ENCODE measurements around the gene SORCS2. TPM values are rescaled to one million over a fixed set of nuclear protein-coding genes. Genes with fewer than 3 reads are reported as not detected.

Gene SORCS2
- total and polyA plus RNA-seq, 2 of the 4 experiments (the other 2 are of a cell fraction) = 0.36 to 0.62 TPM

- no peak overlapping the region for H3K4me3 ChIP-seq (ENCODE audit: insufficient read depth, low read depth, low read length)
- H3K4me1 ChIP-seq (ENCODE audit: control insufficient read depth, insufficient read depth, low read length) = peaks cover 3% of the 10 kb centered on the region; the same call in 1 of the 2 replicates
- no peak overlapping the region for H3K56ac ChIP-seq (ENCODE audit: extremely low read depth, insufficient read depth, low read length)
- no peak overlapping the region for H2BK120ac ChIP-seq (ENCODE audit: low read depth, low read length)
- H3K4ac ChIP-seq (ENCODE audit: low read depth, low read length) = no peak overlapping the region
- intact Hi-C loops (cut with micrococcal nuclease) = no loop called here
- 90% methylated on average over 8 of the region's 16 CpGs; no CpG with 5 or more reads in 1 of the 2 experiments for WGBS, 2 experiments (ENCODE audit: extremely low coverage in 2 of 2, insufficient read length in 1 of 2)
- ATAC-seq (ENCODE audit: low read depth) (no peak), DNase-seq (no peak)
- H3K79me1 ChIP-seq (ENCODE audit: low read depth in 1 of 2, low read length in 2 of 2) = no peaks in the 10 kb centered on the region
- no TSS peak for BruUV-seq (replicated peaks)
- in situ Hi-C loops (cut with MboI; ENCODE audit: low sequenced_read_pairs) = no loop called here
- no peak overlapping the region for H4K91ac ChIP-seq (ENCODE audit: insufficient read depth, low read depth, low read length)
- dilution Hi-C loops (cut with HindIII; ENCODE audit: low sequenced_read_pairs, unreplicated experiment) = no loop called here
- ChIA-PET CTCF (no interaction called here), POLR2A (ENCODE audit: unreplicated experiment) (no interaction called here)
- H2AFZ ChIP-seq (replicated peaks; ENCODE audit: low read length, poor library complexity) = no peak overlapping the region
- no peak overlapping the region for H4K8ac ChIP-seq (ENCODE audit: low read depth in 2 of 2, low read length in 2 of 2)
- H3K27ac ChIP-seq (ENCODE audit: insufficient read depth, low read length) = no peak overlapping the region
- no peak overlapping the region for H3K9ac ChIP-seq (ENCODE audit: low read depth, low read length)
- no peaks in the 10 kb centered on the region for H3K9me1 ChIP-seq (ENCODE audit: insufficient read depth, low read length)
- no peak overlapping the region for H2BK5ac ChIP-seq (ENCODE audit: low read depth, low read length, poor library complexity, severe bottlenecking)
- no peak overlapping the region for H2BK20ac ChIP-seq (ENCODE audit: low read depth, low read length)
- H3K23ac ChIP-seq (ENCODE audit: low read depth, low read length) = no peak overlapping the region
- no peak overlapping the region for H4K5ac ChIP-seq (ENCODE audit: low read depth, low read length)
- no peak overlapping the region for H3K4me2 ChIP-seq (ENCODE audit: low read depth, low read length)
- TF ChIP-seq MXI1 (IDR thresholded peaks at IDR 0.05; ENCODE audit: borderline replicate concordance, low read depth, low read length) (no peak), SMC3 (IDR thresholded peaks at IDR 0.05; ENCODE audit: low read depth, low read length) (no peak), BHLHE40 (IDR thresholded peaks at IDR 0.05; ENCODE audit: low read depth, low read length) (no peak), RFX5 (IDR thresholded peaks at IDR 0.05; ENCODE audit: low read depth, low read length) (no peak), NFE2L2 (IDR thresholded peaks at IDR 0.05; ENCODE audit: low read depth, low read length) (no peak), CTCF (conservative IDR thresholded peaks at IDR 0.05; ENCODE audit: low read depth, low read length) (no peak), POLR2A (IDR thresholded peaks at IDR 0.05; ENCODE audit: low read depth, low read length) (no peak), MAZ (IDR thresholded peaks at IDR 0.05; ENCODE audit: borderline replicate concordance, low read depth, low read length) (no peak), CHD1 (IDR thresholded peaks at IDR 0.05; ENCODE audit: low read depth, low read length) (no peak), FOS (IDR thresholded peaks at IDR 0.05; ENCODE audit: low read depth, low read length) (no peak), CEBPB (IDR thresholded peaks at IDR 0.05; ENCODE audit: low read depth, low read length) (no peak), RCOR1 (IDR thresholded peaks at IDR 0.05; ENCODE audit: insufficient replicate concordance, low read length) (no peak), RAD21 (IDR thresholded peaks at IDR 0.05; ENCODE audit: low read length) (no peak), MAFK (IDR thresholded peaks at IDR 0.05; ENCODE audit: low read depth, low read length) (no peak)
- TF ChIP-seq, protein P1, sequence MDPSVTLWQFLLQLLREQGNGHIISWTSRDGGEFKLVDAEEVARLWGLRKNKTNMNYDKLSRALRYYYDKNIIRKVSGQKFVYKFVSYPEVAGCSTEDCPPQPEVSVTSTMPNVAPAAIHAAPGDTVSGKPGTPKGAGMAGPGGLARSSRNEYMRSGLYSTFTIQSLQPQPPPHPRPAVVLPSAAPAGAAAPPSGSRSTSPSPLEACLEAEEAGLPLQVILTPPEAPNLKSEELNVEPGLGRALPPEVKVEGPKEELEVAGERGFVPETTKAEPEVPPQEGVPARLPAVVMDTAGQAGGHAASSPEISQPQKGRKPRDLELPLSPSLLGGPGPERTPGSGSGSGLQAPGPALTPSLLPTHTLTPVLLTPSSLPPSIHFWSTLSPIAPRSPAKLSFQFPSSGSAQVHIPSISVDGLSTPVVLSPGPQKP (IDR thresholded peaks at IDR 0.05; ENCODE audit: borderline replicate concordance, low read depth, low read length) = no peak
- TF ChIP-seq, protein P2, sequence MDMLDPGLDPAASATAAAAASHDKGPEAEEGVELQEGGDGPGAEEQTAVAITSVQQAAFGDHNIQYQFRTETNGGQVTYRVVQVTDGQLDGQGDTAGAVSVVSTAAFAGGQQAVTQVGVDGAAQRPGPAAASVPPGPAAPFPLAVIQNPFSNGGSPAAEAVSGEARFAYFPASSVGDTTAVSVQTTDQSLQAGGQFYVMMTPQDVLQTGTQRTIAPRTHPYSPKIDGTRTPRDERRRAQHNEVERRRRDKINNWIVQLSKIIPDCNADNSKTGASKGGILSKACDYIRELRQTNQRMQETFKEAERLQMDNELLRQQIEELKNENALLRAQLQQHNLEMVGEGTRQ (IDR thresholded peaks at IDR 0.05; ENCODE audit: low read depth, low read length) = no peak
- no peaks in the 10 kb centered on the region for H4K20me1 ChIP-seq (ENCODE audit: insufficient read depth, low read length)
- no peaks in the 10 kb centered on the region for H3K9me3 ChIP-seq (ENCODE audit: control insufficient read depth, insufficient read depth, low read length)
- H2BK15ac ChIP-seq (ENCODE audit: low read depth, low read length) = no peak overlapping the region
- H2AK5ac ChIP-seq (ENCODE audit: low read depth, low read length) = no peak overlapping the region
- H3K27me3 ChIP-seq (ENCODE audit: control insufficient read depth, insufficient read depth, low read length) = peaks cover 20% of the 10 kb centered on the region
- no peak overlapping the region for H3K18ac ChIP-seq (ENCODE audit: low read depth, low read length)
- no peaks in the 10 kb centered on the region for H3K36me3 ChIP-seq (ENCODE audit: control insufficient read depth, insufficient read depth, low read length)
- no peak overlapping the region for H2AK9ac ChIP-seq (replicated peaks; ENCODE audit: low read depth, low read length, poor library complexity)
- H3K14ac ChIP-seq (replicated peaks; ENCODE audit: low read depth, low read length) = no peak overlapping the region
Observed at GRCh38 chr4:7704091-7704490, 511.8 kb downstream of the SORCS2 start.
